Activated CD8-positive, alpha-beta memory T cell treated with anti-CD3 and anti-CD28 coated beads for 36 hours (primary cell): ENCODE data around the gene MAP1LC3C. TPM values are rescaled to one million over a fixed set of nuclear protein-coding genes. Genes with fewer than 3 reads are reported as not detected.

Experiments used
- CTCF ChIA-PET: fragments of 350-600 bp; sonication (Branson Sonifier 250); formaldehyde crosslinking; loops from one replicate; lab custom pipeline; 2021; ENCODE audit warnings: antibody characterized with exemption; lab: Charles Lee
- POLR2A ChIA-PET: fragments of 350-600 bp; sonication (Branson Sonifier 250); formaldehyde crosslinking; loops from one replicate; lab custom pipeline; 2021; ENCODE audit warnings: antibody characterized with exemption; lab: Charles Lee
- total RNA-seq, 2 experiments: library from RNA; stranded (reverse); gene quantifications; one replicate each; pipeline ENCODE4 v1.2.3, GENCODE V29; 2021

Gene MAP1LC3C
- total RNA-seq: not detected

DNA sequence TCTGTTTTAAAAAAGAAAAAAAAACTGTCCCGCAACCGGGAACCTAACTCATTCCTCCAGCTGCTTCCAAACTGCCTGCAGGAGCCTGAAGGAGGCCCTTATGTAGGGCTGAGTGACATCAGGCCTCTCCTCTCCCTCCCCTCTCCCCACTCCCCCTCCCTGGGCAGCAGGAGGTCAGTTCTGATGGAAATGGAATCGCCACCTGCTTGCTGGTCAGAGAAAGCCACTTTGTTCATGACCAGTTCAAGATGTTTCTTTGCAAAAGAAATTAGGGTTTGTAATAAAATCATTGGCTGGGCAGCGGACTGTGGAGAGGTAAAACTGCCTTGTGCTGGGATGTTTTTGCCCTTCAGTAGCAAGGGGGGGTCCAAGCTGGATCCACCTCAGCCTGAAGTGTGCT lies at the start of gene MAP1LC3C:
MAP1LC3C (minus strand) TSS at position 73 of the 400 bp plus-strand sequence. CDS start 90 bp downstream, outside the sequence.
- POLR2A ChIA-PET: no interaction called here
- CTCF ChIA-PET: interaction anchor here (0.8 to 2.4 kb wide), 10 partner anchors 8 to 473 kb away, joined by 3 to 24 read pairs (median 4); no protein-coding TSS in a partner anchor

DNA sequence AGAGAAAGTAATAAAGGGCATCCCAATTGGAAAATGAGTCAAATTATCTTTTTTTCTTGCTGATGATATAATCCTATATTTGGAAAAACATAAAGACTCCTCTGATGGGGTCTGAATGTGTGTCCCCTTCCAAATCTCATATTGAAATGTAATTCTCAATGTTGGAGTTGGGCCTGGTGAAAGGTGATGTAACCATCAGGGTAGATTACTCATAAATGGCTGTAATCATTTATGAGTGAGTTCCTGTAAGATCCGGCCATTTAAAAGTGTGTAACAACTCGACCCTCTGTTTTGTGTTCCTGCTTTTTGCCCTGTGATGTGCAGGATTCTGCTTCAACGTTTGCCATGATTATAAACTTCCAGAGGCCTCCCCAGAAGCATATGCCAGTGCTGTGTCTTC lies 44.3 kb upstream of the MAP1LC3C start:
- ChIA-PET POLR2A (no interaction called here), CTCF (no interaction called here)

DNA sequence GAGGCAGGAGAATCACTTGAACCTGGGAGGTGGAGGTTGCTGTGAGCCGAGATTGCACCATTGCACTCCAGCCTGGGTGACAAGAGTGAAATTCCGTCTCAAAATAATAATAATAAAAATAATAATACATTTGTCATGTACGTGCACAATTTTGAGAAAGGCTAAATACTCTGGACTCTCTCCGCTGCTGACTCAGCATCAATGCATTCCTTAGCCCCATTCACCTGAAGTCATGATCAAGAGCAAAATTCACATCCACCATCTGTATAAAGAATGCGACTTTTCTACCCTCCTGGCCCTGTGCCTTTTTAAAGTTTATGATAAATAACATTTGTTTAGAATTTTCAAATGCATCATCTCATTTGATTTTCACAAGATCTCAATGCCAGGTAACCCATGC lies 35.5 kb upstream of the MAP1LC3C start:
- POLR2A ChIA-PET: no interaction called here

DNA sequence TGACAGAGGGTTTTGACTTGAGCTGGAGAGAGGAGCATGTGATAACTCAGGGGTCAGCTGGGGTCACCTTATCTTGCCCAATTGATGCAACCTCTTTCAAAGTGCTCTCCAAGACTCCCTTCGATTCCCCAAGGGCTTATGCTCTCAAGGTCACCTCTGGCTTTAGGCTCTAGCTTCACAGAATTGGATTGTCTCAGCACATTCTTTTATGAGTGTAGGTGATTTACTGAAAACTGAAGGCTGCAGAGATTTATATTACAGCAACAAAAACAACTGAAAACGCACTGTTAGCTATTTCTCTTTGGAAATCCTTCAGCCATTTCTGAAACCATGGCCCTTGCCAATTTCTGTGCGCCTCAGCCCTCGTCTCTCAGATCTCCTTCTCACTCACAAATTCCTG lies 34.5 kb upstream of the MAP1LC3C start:
- POLR2A ChIA-PET: no interaction called here
- CTCF ChIA-PET: no interaction called here

More for the DNA sequence above, 35.5 kb upstream of the MAP1LC3C start:
- CTCF ChIA-PET: no interaction called here

DNA sequence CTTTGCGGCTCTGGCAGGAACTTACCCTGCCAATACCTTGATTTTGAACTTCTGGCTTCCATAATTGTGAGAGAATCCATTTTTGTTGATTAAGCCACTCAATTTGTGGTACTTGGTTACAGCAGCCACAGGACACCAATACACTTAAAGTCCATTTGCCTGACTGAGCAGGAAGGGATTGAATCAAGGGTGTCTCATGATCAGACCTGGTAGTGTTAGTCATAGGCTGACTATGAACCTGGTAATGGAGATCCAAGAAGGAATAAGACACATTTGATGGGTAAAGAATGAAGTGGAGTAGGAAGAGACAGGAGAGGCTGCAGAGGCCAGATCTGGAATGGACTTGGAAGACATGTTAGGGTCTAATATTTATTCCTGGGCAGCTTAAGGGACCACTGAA lies 31.2 kb upstream of the MAP1LC3C start:
- CTCF ChIA-PET: no interaction called here
- POLR2A ChIA-PET: no interaction called here

DNA sequence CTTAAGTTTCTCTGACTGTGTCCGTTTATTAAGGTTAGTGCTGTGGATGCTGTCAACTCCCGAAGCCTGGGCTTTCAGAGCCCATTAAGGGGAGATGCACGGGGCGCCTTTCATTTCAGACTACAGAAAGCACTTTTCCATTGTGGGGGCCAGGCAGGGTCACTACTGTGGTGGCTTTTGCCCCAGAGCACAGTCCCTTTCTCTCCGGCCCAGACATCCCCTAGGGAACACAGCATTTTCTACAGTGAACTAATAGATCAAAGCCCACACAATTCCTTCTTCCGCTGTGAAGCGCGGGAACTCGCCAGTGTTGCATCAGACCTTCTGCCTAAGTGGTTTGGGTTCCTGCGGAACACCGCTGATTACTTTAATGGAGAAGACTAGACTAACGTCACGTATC lies 26.8 kb upstream of the MAP1LC3C start:
- ChIA-PET CTCF (no interaction called here), POLR2A (no interaction called here)

DNA sequence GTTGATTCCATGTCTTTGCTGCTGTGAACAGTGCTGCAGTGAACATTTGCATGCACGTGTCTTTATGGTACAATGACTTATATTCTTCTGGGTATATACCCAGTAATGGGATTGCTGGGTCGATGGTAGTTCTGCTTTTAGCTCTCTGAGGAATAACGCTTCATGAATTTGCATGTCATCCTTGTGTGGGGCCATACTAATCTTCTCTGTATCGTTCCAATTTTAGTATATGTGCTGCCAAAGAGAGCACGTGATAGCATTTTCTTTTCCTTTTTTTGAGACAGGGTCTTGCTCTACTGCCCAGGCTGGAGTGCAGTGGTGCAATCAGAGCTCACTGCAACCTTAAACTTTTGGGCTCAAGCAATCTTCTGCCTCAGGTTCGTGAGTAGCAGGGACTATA lies 24.9 kb upstream of the MAP1LC3C start:
- ChIA-PET CTCF (no interaction called here), POLR2A (interaction anchor here (0.5 kb wide), 1 partner anchor 1055 kb away, joined by 6 read pairs; no protein-coding TSS in a partner anchor)

DNA sequence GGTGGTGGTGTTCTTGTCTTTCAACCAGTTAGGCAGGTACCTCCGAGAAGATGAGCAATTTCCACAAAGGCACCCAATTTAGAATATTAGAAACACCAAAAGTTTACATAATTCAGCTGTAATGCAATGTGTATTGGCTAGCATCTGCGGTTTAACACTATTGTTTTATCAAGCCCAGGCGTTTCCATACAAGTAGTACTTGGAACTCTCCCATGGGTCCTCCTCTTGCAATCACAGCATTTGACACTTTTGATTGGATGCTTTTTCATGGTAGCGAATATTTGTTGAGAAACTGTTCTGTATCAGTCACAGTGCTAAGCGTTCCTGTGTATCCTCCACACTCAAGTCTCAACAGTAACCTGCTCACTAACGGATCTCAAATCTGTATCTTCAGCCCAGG lies 20.1 kb upstream of the MAP1LC3C start:
- ChIA-PET CTCF (no interaction called here), POLR2A (no interaction called here)

DNA sequence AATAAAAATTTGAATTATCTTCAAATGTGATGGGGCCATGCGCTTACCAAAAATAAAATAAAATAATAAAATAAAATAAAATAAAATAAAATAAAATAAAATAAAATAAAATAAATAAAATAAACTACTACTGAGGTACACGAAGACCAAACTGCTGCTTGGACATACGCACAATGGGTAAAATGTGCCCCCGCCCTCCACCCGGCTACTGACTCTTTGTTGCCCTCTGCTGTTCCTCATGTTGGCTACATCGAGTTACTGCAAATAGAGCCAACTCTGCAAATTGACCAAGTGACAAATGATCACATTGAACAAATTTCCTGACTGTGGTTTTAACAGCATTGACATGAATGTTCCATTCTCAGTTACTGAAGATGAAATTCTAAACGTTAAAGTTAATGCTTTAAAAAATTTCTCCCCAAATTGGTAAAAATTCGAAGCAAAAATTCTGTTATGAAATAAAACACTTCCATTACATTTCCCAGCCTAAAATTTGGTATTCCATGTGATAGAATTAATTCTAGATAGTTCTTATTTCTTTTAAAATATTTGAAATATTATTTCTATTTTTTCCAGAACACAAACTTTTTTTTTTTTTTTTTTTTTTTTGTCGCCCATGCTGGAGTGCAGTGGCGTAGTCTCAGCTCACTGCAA lies 18.8 kb upstream of the MAP1LC3C start:
- CTCF ChIA-PET: no interaction called here

DNA sequence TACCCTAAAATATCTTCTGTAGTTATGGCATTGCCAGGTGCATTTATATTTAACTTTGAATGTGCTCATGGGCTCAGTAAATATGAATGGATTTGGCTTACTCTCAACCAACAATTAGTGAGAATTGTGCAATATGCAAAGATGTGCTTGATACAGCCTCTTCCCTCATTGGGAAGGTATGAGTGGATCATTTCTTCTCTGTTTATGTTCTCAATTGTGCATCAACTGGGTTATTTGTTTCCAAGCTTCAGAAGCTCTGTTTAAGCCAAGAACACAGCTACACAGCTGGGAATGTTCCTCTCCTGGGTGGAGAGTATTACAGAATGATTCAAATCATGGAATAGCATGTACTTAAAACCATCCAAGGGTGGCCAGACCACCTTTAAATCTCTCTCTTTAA lies 17.6 kb upstream of the MAP1LC3C start:
- ChIA-PET CTCF (no interaction called here), POLR2A (no interaction called here)

More for the DNA sequence above, 18.8 kb upstream of the MAP1LC3C start:
- POLR2A ChIA-PET: no interaction called here

DNA sequence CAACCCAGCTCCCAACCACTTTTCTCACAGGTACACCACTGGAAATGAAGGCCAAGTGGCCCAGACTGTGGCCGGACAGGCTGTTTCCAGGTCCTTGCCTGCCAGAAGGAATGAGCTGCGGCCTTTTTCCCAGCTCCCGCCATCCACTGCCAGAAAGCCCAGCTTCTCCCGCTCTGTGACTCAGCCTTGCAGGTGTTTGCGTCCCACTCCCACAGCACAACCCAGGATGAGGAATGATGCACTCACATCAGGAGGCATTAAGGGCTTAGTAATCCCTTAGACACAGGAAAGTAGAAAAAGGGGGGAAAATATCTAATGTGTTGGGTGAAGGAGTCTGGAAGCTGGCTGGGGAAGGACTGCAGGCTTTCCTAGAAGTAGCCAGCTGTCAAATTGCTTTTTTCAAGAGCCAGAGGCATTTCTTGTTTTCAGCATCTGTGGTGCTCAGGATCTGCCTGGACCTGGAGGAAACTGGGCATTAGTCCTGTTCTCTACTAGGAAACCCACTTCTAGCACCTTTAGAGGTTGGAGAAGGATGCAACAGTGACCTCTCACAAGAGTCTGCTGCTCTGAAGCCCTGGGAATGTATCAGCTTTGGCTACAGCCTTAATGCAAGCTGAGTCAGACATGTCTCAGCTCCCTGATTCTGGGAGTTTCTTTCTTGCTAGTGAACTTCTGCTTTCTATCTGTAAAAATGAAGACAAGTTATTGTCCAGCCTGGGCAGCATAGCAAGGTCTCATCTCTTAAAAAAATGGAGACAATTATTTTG lies 13.2 kb upstream of the MAP1LC3C start:
- ChIA-PET CTCF (interaction anchor here (1.5 kb wide), 1 partner anchor 14 kb away, joined by 4 read pairs; the partner anchor contains the start of gene MAP1LC3C), POLR2A (interaction anchor here (0.7 kb wide), 1 partner anchor 835 kb away, joined by 3 read pairs; no protein-coding TSS in a partner anchor)

DNA sequence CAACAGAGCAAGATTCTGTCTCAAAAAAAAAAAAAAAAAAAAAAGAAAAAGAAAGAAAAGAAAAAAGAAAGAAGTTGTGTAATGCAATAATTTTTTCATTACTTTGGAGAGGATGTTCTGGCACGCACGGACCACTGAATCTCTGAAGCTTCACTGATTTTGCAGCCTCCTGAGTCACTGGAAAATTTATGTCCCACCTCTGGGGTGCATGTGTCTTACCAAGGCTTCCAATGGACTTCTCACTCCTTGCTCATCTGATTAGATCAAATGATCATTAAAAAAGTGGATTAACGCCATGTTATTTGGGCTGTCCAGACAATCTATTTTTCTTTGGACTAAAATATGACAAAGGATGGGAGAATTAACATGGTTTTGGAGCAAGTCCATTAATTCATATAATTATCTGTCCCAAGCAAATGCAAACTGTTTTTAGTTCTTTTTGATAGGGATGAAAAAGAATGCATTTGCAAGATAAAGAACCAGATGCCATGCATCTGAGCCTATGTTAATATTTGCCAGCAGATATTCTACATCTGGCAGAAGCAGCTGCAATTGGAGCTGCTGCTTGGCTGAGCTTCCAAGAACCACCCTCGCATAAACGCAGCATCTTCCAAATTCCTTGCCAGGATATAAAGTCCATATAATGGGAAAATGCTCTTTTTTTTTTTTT lies 10.1 kb upstream of the MAP1LC3C start:
- ChIA-PET CTCF (no interaction called here), POLR2A (no interaction called here)

DNA sequence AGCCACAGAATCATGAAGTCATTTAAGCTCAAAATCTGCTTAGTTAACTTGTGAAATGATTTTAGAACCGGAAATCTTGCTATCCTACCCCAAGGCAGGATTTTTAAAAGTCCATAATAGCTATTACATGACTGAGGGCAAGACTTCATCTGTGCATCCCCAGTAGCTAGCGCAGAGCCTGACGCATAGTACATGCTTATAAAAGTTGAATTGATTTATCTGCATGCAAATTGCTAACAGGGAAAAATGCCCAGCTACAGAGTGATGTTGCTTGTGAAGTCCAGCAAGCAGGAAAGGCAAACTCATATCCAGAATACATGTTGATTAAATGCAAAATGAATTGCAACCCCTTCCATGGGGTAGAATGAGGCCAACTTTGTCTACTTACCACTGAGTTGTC lies 8.1 kb upstream of the MAP1LC3C start:
- ChIA-PET CTCF (interaction anchor here (1.8 kb wide), 1 partner anchor 9 kb away, joined by 5 read pairs; the partner anchor contains the start of gene MAP1LC3C), POLR2A (no interaction called here)

DNA sequence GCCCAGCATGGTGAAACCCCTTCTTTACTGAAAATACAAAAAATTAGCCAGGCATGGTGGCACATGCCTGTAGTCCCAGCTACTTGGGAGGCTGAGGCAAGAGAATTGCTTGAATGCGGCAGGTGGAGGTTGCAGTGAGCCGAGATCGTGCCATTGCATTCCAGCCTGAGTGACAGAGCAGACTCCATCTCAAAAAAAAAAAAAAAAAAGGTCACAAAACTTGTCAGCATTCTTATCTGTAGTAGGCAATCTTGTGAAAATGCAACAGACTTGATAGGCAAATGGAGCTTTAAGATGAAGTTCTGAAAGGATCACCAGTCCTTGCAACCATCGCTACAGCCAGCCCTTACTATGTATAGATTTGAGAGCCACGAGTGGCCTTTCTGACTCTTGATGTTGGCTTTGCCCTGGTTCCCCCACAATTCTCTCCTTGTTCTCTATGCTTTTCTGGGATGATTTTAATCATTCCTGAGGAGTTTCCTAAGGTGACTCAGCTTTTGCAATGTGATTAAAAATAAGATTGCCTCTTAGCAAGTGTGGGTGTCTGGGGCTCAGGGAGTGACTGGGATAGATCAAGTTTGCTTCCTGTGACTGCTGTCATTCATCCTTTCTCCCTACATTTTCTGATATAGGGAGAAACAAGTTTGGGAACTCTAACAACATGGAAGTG lies 7.1 kb upstream of the MAP1LC3C start:
- CTCF ChIA-PET: no interaction called here
- POLR2A ChIA-PET: no interaction called here

DNA sequence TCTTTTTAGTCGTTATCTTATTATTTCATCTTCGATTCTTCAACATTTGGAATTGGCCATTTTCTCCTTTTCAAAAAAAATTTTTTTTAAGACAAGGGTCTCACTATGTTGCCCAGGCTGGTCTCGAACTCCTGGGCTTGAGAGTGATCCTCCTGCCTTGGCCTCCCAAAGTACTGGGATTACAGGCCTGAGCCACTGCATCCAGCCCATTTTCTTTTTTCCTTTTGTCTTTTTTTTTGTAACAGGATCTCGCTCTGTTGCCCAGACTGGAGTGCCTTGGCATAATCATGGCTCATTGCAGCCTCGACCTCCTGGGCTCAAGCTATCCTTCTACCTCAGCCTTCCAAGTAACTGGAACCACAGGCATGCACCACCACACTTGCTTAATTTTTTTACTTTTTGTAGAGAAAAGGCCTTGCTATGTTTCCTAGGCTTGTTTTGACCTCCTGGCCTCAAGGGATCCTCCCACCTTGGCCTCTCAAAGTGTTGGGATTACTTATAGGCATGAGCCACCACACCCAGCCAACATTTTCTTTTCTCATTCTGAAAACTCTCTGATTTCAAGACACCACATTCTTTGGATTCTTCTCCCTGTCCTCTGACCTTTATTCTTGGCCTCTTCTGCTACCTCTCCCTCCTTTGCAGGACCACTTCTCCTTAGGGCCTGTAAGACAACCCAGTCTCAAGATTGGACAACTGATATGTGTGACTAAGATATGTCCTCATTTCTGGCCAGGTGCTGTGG lies 6.0 kb upstream of the MAP1LC3C start:
- CTCF ChIA-PET: no interaction called here
- POLR2A ChIA-PET: no interaction called here

DNA sequence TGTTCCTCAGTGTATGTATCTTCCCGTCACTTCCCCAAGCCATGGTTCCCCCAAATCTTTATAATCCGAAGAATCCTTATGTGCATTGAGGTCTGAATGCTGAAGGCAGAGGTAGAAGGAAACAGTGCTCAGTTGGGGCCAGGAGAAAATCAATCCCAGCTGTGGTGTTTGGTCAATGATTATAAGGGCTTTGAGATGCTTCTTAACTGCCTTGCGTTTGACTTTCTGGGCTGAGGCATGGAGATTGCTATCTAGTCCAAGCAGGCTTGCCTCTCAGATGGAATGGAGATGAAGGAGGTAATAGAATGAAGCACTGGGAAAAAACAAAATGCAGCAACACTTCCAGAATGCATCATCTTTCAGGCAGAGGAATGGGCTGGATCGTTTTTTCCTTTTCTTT lies 3.6 kb upstream of the MAP1LC3C start:
- POLR2A ChIA-PET: no interaction called here

DNA sequence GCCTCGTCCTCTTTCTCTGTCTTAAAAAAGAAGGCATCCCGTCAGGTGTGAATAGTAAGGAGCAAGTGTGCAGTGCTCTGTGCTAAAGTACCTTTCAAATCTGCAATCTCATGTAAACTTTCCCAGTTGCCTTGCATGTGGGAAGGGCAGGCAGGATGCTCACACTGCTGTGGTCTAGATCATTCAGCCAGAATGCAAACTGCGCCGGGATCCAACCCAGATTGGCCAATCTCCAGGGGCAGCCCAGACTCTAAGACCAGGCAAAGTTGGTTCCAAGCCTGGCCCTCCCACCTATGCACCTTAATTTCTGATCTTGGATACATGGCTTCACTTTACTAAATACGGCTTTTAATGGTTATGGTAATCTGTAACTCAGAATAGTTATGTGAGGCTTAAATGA lies 3.2 kb upstream of the MAP1LC3C start:
- CTCF ChIA-PET: no interaction called here
- POLR2A ChIA-PET: no interaction called here

More for the DNA sequence above, 3.6 kb upstream of the MAP1LC3C start:
- CTCF ChIA-PET: no interaction called here

DNA sequence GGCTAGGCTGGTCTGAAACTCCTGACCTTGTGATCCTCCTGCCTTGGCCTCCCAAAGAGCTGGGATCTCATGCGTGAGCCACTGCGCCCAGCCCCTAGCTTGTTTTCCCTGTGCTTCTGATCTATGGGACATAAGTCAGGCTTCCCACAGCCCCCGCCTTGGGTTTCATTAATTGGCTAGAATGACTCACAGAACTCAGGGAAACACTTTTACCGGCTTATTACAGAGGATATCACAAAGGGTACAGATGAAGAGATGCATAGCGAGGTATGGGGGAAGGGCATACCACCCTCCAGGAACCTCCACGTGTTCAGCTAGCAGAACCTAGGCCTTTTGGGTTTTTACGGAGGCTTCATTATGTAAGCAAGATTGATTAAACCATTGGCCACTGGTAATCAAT lies 1.5 kb upstream of the MAP1LC3C start:
- ChIA-PET CTCF (no interaction called here), POLR2A (no interaction called here)

DNA sequence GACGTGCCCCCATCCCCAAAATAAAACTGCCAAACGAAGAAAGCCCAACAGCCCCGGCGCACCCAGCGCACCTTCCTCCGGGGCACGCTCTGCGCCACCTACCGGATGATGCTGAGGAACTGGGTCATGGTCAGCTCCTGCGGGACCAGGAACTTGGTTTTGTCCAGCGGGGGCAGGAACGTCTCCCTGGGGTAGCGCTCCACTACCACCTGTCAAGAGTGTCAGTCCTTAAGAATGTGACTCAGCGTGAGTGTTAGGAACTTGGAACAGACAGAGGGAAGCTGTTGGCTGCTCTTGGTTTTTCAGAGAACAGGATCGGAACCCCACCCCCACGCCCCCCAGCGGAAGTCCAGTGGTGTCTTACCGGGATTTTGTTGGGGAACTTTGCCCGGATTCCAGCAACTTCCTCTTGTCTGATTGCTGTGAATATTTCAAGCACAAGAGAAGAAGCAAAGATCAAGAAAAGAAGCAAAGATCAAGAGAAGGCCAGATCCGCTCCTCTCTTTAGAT lies 431 bp downstream of the MAP1LC3C start:
- ChIA-PET POLR2A (no interaction called here), CTCF (interaction anchor here (0.7 to 2.4 kb wide), 9 partner anchors 9 to 473 kb away, joined by 4 to 24 read pairs (median 4); no protein-coding TSS in a partner anchor)
